Measurements from ENCODE around the gene HOXA7.
A peak's percentile ranks its signal among the peaks of the same experiment; 100 is the strongest.

HOXA7 gene

DNA sequence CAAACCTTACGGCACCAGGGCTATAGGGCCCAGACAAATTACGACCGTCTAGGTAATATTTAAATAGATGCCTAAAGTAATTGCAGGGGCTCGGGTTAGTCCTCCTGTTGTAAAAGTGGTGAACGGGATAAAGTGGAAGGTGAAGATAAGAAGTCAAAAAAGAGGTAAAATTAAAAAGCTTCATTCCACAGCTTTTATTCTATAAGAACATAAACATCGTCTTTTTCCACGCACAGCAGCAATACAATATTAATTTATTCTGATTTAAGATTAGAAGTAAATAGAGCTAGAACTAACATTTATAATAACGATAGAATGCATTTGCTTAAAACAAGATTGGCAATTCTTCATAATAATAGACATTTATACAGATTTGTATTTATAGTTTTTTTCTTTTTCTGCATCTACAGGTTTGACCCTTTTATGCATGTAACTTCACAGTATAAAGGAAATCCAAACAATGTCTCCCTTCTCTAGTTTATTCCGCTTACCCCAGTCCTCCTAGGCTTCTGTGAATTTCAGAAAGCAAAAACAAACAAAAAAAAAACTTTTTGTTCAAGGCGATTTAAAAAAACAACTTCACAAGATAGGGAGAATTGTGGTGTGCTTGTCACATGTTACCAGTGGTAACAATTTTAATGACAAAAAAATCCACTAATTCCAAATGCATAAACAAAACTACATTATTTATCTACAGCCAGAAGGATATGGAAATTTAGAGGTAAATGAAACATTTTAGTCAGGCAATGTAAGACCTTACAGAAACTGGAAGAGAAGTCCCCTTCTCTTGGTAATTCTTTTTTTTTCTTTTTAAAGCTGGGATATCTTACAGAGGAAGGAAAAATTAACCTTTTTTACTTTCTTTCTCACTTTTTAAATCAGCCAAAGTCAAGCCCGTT, 14.2 kb upstream of the HOXA7 start:
- DNase-seq (ENCODE audit: low read depth): no peak

DNA sequence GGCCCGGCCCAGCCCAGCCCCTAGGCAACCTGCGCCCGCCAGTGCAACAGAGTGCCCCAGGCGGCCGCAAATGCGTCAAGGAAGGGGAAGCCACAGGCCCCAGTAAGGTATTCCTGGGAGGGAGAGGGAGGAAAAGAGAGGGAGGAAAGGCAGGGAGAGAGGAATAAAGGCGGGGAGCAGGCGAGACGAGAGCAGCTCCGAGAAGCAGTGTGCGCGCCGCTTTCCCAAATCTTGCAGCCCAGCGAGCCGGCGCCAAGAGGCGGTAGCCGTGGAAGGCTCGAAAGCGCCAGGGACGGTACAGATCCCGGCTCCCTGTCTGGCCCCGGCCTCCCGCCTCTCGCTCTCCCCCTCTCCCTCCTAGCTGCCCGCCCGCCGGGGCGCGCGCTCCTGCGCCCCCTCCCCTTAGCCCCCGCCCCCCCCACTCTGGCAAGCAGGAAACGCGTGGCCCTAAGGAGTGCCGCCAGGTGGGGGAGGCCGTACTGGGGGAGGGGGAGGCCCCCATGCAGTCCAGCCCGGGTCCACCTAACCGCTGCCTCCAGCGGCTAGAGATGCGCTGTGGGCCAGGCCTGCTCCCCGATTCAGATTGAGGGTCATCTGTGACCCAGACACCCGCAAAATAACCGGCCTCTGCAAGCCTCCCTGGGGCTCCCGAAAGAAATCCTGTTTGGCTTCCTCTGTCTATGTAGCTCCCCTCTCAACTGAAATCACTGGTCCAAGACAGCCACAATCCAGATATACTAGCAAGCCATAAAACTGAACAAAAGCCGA, 13.4 kb upstream of the HOXA7 start:
- DNase-seq (ENCODE audit: low read depth): no peak

DNA sequence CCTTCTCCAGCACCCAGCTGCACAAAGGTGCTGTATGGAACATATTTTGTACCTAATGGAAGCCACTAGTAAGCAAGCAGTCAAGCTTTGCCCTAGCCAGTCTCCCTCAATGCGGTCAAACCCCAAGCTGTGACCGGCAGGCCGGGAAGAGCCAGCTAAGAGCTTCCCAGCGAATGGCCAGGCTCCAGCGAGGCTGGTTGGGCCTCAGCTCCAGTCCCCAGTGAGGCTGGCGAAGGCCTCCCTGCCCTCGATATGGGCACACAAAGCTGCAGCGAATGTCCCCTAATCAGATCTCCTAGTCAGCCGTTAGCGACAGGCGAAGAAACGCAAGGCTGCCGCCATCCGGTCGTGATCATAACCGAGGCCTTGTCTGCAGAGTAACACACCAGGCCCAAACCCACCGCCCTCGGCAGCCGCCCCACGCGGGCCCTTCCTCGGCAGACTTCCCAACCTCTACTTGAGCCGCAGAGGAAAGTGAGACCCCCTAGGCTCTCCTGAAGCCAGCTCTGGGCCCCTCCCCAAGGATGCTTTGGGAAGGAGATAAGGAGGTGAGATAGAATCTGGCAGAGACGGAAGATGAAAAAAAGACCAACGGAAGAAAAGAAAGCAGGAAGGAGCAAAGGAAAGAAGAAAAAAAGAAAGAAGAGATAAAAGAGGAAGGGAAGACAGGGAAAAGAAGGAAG, 11.9 kb upstream of the HOXA7 start:
- DNase-seq (ENCODE audit: low read depth): no peak

DNA sequence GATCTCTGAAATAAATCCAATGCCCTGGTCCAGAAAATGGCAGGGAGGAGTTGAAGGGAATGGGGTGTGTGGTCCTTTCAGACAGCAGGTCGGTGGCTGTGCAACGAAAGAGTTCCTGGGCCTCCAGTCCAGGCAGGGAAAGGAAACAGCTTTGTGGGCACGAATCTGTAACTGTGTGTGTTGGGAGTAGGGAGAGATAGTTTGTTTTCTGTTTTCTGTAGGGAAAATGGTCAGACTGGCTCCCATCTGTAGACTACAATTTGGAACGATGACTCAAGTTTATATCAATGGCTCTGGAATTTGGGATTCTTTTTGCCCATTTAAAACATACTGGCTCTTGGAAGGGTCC, 11.4 kb upstream of the HOXA7 start:
- no peak for DNase-seq (ENCODE audit: low read depth)

DNA sequence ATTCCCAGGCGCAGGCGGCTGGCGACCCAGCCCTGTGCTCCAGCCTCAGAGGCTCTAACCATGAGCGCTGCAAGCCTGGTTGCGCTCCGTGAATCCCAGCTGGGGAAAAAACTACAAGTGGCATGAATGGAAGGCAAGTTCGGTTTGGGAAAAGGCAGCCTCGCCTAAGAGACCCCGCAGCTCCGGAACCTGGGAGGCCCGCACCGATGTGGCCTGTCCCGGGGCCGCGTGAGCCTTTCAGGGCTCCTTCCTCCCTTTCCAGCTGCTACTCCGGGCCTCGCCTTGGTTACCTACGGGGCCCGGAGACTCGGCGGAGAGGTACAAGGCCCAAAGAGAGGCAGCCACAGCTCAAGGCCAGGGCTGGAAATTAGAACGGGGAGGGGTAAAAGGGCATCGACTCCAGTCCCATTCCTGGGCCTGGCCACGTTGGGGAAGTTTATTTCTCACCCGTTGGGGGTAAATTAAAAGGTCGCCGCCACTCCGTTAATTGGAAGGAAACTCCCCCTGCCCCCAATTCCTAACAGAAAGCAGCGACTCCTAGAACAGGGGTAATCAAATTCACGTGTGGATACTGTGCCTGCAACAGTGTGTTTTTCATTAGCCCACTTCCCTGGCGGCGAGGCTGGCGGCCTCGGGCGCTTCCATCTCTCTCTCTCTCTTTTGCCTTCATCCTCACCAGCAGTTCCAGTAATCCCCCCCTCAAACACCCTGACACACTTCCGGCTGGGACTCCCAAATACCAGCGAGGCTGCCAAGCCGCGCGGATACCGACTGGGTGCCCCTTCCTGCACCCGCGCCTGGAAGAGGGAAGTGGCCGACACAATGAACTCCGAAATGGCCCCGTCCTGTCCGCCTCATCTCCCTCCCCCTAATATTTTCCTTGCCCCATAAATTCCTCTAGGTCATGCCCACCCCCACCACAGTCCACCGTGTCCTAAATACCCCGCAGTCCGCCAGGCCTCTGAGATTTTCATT, 10.3 kb upstream of the HOXA7 start:
- no peak for DNase-seq (ENCODE audit: low read depth)

DNA sequence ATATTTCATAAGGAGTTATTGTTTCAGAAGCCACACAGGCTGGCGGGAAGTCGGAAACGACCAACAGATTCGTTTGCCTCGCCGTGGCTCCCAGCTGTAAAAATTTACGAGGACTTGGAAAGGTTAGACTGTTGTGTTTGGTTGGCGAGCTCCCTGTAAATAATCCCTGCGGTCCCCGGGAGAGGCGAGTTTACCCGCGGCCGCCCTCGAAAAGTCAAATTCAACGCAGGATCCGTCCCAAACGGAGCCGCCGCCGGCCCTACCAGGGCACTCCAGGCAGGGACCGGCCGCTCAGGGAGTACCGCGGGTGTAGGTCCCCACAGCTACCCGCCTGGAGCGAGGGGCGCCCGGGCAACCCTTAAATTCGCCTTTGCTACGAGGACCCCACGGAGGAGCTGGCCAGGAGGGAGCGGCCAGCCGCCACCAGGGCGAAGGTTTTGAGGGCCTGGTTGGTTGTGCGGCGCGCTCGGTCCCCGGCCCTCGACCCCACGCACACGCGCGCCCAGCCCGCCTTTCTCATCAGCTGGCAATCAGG, 9.6 kb upstream of the HOXA7 start:
- no peak for DNase-seq (ENCODE audit: low read depth)

DNA sequence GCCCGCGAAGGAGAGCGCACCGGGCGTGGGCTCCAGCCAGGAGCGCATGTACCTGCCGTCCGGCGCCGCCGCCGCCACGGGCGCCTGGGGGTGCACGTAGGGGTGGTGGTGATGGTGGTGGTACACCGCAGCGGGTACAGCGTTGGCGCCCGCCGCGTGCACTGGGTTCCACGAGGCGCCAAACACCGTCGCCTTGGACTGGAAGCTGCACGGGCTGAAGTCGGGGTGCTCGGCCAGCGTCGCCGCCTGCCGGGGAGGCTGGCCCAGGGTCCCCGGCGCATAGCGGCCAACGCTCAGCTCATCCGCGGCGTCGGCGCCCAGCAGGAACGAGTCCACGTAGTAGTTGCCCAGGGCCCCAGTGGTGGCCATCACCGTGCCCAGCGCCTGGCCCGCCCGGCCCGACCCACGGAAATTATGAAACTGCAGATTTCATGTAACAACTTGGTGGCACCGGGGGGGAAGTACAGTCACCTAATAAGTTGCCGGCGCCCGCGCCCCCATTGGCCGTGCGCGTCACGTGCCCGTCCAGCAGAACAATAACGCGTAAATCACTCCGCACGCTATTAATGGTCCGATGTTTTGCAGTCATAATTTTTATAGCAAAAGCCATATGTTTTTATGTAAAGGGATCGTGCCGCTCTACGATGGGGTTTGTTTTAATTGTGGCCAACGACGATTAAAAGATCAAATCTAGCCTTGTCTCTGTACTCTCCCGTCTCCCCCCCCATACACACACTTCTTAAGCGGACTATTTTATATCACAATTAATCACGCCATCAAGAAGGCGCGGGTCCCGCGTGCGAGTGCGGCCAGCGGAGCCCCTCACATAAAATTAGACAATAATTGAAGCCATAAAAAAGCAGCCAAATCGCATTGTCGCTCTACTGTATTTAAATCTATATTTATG, 8.9 kb upstream of the HOXA7 start, which contains the start of gene HOXA9:
Gene HOXA9, minus strand, starts transcription at position 449 of the 907 bp plus-strand sequence. Its CDS starts 80 bp downstream, at position 369.
- DNase-seq (ENCODE audit: low read depth): no peak

DNA sequence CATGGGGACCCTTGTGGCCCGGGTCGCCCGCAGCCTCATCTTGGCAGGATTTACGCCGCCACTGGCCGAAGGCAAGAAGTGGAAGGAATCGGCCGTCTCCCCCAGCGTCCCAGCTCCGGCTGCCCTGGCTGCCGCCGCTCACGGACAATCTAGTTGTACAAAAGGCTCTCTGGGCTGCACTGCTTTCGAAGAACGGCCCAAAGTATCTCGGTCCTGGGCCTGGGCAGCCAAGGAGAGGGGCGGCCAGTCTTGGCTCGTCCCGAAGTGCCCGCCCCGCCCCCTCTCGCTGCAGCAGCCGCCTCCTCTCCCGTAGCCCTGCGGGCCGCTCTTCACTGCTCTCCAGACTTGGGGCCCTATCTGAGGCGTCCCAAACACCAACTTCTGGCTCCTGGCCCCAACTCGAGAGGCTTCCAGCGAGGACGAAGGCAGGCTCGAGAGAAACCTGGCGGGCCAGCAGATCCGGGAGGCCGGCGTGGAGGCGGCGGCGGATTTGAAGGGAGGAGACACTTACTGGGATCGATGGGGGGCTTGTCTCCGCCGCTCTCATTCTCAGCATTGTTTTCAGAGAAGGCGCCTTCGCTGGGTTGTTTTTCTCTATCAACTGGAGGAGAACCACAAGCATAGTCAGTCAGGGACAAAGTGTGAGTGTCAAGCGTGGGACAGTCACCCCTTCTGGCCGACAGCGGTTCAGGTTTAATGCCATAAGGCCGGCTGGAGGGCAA, 8.1 kb upstream of the HOXA7 start:
- no peak for DNase-seq (ENCODE audit: low read depth)

DNA sequence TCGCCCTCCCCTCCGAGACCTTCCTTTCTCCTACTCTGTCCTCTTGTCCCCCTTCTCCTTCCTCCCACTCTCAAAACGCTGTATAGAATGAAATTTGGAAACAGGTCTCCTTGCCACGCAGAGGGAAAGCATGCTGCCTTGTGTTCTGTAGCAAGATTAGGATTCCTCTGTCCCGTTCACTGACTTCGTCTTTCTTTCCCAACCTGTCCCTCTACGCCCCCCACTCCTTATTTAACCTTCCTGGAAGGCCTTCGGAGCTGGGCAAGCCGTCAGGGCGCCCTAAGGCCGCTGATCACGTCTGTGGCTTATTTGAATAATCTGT, 7.5 kb upstream of the HOXA7 start:
- DNase-seq (ENCODE audit: low read depth): no peak

DNA sequence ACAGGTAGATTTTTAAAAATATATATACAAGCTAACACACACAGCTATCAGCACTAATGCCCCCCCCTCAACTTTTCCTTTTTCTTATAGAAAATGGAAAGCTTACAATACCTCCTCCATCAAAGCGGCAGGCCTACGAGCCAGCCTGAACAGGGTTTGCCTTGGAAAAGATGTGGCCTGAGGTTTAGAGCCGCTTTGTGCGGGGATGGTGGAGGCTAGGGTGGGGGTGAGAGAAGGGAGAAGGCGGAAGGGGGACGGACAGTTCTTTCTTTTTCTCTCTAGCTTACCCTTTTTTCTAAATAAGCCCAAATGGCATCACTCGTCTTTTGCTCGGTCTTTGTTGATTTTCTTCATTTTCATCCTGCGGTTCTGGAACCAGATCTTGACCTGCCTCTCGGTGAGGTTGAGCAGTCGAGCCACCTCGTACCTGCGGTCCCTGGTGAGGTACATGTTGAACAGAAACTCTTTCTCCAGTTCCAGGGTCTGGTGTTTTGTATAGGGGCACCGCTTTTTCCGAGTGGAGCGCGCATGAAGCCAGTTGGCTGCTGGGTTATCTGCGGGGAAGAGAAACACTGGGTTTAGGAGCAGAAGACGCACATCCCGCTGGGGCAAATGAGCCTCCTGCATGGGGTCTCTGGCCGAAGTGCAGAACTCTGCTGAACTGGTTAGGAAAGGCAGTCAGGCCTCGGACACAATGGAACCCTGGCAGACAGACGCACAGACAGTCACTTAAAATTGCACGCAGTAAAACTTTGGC, 7.0 kb upstream of the HOXA7 start:
- DNase-seq (ENCODE audit: low read depth): no peak

DNA sequence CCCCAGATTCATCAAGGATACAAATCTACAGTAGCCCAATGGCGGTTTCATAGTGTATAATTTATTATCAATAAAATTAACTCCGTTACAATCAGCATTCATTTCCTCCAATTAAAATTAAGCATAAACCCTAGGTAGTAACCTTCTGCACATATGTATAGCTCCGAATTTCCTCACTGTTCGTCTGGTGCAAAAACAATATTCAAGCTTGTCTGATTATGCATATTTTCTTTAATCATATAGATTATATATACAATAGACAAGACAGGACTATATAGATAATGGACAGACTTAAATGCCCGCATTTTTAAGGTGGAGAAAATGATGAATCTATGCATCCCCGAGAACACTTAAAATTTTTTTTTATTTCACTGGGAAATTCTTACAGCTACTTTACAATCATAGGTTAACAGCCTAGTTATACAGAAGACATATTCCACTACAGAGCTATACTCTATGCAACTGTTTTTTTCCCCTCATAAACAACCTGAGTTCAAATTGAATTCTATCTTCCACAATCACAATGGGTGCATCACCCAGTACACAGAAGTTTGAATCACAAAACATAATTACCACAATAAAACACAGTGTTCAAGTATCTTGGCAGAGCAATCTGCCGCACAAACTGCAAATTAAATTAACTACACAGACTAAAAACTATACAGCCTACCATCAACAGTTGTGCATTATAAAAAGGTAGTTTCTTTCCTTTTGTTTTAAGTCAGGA, 6.2 kb upstream of the HOXA7 start:
- no peak for DNase-seq (ENCODE audit: low read depth)

DNA sequence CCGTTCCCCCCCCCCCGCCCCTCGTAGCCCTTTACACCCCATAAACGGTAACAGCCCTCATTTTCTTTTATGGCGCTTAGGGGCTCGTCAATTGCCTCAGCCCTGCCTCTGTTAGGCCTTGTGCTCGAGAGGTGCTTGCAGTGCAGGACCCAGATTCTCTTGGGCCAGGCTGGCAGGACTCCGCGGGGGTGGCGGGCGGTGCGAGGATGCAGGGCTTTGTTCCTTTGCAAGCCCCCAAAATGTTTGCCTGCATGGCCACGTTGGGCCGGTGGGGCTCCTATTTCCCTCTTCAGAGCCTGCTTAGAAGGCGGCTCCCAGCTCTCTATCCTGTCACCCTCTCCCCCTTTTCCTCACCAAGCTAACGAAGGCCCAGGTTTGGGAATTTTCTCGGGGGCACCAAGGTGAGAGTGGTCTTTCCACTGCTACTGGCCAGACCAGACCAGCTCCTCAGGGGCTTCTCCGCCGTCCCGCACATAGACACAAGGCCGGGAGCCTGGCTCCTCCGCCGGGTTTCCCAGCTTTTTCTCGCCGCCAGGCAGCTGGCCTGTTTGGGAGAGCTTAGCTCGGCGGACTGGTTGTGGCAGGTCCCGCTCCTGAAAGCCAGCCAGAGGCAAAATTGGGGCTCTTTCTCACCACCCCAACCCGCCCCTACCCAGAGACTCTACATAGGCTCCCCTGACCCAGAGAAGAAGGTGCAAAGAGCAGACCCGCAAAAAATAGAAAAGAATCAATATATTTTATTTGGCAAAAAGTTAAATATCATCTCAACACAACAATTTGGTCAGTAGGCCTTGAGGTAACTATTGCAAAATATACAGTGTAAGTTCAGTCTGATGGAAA, 5.5 kb upstream of the HOXA7 start:
- no peak for DNase-seq (ENCODE audit: low read depth)

DNA sequence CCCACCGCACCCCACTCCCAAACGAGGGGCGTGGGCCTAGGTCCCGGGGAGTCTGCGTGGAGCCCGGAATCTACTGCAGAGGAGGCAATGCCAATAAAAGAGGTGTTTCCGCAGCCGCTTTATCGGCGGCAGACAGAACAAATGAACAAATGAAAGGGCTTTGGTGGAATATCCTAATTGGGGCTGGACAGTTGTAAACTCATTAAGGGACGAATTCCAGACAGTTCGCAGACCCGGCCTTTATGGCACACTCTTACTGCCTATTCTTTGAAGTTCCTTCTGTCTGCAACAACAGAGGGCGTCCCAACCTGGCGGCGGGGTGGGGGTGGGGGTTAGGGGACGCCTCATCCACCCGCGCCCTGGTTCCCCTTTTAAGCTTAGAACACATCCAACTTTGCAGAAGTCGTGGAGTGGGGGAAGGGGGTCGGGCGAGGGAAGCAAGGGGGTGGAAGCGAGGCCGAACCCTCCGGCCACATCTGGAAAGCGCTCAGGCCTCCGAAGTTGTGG, 4.8 kb upstream of the HOXA7 start:
- no peak for DNase-seq (ENCODE audit: low read depth)

DNA sequence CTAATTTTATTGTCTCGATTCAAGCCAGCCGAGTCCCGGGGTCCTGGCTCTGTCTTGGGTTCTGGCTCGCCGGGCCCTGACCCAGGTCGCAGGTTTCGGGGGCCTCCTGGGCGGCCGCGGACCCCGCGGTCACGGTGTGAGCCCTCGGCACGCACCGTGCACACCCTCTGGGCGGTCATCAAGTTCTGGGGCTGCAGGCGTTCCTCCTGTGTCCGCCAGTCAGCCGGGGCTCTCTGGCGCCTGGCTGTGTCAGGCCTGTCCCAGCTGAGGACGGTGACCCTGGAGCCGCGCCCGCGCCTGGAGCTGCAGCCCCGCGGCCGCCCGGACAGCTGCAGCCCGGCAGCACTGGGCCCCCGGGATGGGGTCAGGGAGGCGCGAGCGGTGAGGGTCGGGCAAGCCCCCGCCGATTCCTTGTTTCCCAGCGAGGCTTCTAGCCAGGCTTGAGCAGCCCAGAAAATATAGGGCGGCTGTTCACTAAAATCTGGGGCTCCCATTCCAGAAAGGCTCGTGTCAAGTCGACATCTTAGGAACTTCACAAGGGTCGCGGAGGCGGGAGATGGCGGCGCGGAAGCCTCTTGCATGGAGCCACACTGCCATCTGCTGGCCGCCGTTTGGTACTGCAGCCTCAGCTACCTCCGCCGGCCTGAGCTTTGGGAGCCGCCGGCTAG, 4.2 kb upstream of the HOXA7 start:
- DNase-seq (ENCODE audit: low read depth): peak; percentile 58

DNA sequence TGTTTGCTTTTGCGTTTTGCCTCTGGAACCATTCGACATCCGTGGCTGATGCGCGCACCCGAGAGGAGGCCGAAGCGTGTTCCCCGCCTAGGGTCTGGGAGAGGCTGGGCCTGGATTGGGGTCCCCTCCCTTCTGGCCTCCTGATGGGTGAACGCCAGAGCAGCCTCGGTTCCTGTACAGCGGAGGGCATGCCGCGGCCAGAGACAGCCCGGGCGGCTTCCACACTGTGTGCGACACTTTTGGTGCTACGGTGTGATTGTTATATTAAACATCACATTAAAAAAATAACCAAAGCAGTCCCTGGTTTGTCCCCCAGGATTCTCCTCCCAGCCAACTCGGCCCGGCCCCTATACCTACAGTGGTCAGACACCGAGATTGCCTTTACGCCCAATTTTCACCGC, 3.7 kb upstream of the HOXA7 start:
- DNase-seq (ENCODE audit: low read depth): no peak

Data from T-helper 22 cell (primary cell).